SK-N-SH treated with all-trans-retinoic acid at 6 μM for 48 hours (cell line): ENCODE measurements around the gene FGB.

Experiments used
- ATAC-seq: fragments of 200-7000 bp; cut with Tn5 transposase; 3 replicates; pipeline ENCODE4 v1.9.1; 2020; ENCODE audit warnings: mild to moderate bottlenecking, moderate library complexity
- ARNTL ChIP-seq: fragments of 450-650 bp; formaldehyde crosslinking; IDR thresholded peaks from 2 replicates; pipeline ENCODE4 v1.5.0; 2020; ENCODE audit warnings: low read depth, mild to moderate bottlenecking, moderate library complexity, borderline replicate concordance
- BACH2 ChIP-seq: fragments of 250-450 bp; sonication (Bioruptor Pico); IDR thresholded peaks from 2 replicates; pipeline ENCODE4 v1.9.0; 2021; ENCODE audit warnings: mild to moderate bottlenecking, borderline replicate concordance
- CREB5 ChIP-seq: fragments of 250-450 bp; sonication (Bioruptor Pico); IDR thresholded peaks from 2 replicates; pipeline ENCODE4 v1.5.1; 2020; ENCODE audit warnings: low read depth, mild to moderate bottlenecking, moderate library complexity
- CSDC2 ChIP-seq: fragments of 250-450 bp; sonication (Bioruptor Pico); IDR thresholded peaks from 2 replicates; pipeline ENCODE4 v1.5.0; 2020; ENCODE audit warnings: mild to moderate bottlenecking, moderate library complexity
- GLIS3 ChIP-seq: fragments of 250-450 bp; sonication (Bioruptor Pico); IDR thresholded peaks from 2 replicates; pipeline ENCODE4 v1.5.0; 2020; ENCODE audit warnings: mild to moderate bottlenecking, moderate library complexity
- ISL1 ChIP-seq: fragments of 250-450 bp; sonication (Bioruptor Pico); IDR thresholded peaks from 2 replicates; pipeline ENCODE4 v2.1.2; 2022; ENCODE audit warnings: mild to moderate bottlenecking, moderate library complexity
- OSR1 ChIP-seq: fragments of 250-450 bp; sonication (Bioruptor Pico); IDR thresholded peaks from 2 replicates; pipeline ENCODE4 v1.8.0; 2022; ENCODE audit warnings: moderate library complexity, mild to moderate bottlenecking, inconsistent platforms
- PATZ1 ChIP-seq: fragments of 250-450 bp; sonication (Bioruptor Pico); IDR thresholded peaks from 2 replicates; pipeline ENCODE4 v1.8.0; 2020; ENCODE audit warnings: mild to moderate bottlenecking, moderate library complexity, borderline replicate concordance
- PPARA ChIP-seq: fragments of 250-450 bp; sonication (Bioruptor Pico); IDR thresholded peaks from 2 replicates; pipeline ENCODE4 v1.5.0; 2020; ENCODE audit warnings: mild to moderate bottlenecking, borderline replicate concordance
- RARB ChIP-seq: fragments of 250-450 bp; sonication (Bioruptor Pico); IDR thresholded peaks from 2 replicates; pipeline ENCODE4 v1.8.0; 2021; ENCODE audit warnings: mild to moderate bottlenecking, moderate library complexity
- TCF4 ChIP-seq: fragments of 250-450 bp; sonication (Bioruptor Pico); IDR thresholded peaks from 2 replicates; pipeline ENCODE4 v1.8.0; 2021; ENCODE audit warnings: mild to moderate bottlenecking, moderate library complexity, borderline replicate concordance
- TOX ChIP-seq: fragments of 250-450 bp; sonication (Bioruptor Pico); IDR thresholded peaks from 2 replicates; pipeline ENCODE4 v1.8.0; 2021; ENCODE audit warnings: mild to moderate bottlenecking, moderate library complexity, borderline replicate concordance
- ZC3H10 ChIP-seq: fragments of 250-450 bp; sonication (Bioruptor Pico); IDR thresholded peaks from 2 replicates; pipeline ENCODE4 v1.5.1; 2021; ENCODE audit warnings: mild to moderate bottlenecking, moderate library complexity
- ZFP3 ChIP-seq: fragments of 250-450 bp; sonication (Bioruptor Pico); IDR thresholded peaks from 2 replicates; pipeline ENCODE4 v1.5.0; 2020; ENCODE audit warnings: mild to moderate bottlenecking, moderate library complexity
- ZFP30 ChIP-seq: fragments of 450-650 bp; formaldehyde crosslinking; IDR thresholded peaks from 2 replicates; pipeline ENCODE4 v1.5.0; 2022; ENCODE audit warnings: mild to moderate bottlenecking, moderate library complexity
- ZNF565 ChIP-seq: fragments of 450-650 bp; formaldehyde crosslinking; conservative IDR thresholded peaks from 2 replicates; pipeline ENCODE4 v1.5.0; 2020; ENCODE audit warnings: low read depth, mild to moderate bottlenecking, moderate library complexity
- ZNF70 ChIP-seq: fragments of 450-650 bp; formaldehyde crosslinking; IDR thresholded peaks from 2 replicates; pipeline ENCODE4 v1.5.0; 2020; ENCODE audit warnings: mild to moderate bottlenecking, moderate library complexity
- ZNF8 ChIP-seq: fragments of 450-650 bp; formaldehyde crosslinking; IDR thresholded peaks from 2 replicates; pipeline ENCODE4 v1.5.0; 2020; ENCODE audit warnings: mild to moderate bottlenecking, moderate library complexity
- TF ChIP-seq, protein P1 (sequence below): fragments of 250-450 bp; sonication (Bioruptor Pico); IDR thresholded peaks from 2 replicates; pipeline ENCODE4 v1.5.0; 2020; ENCODE audit warnings: mild to moderate bottlenecking, moderate library complexity
- TF ChIP-seq, protein P2 (sequence below): fragments of 250-450 bp; sonication (Bioruptor Pico); IDR thresholded peaks from 2 replicates; pipeline ENCODE4 v1.5.1; 2021; ENCODE audit warnings: mild to moderate bottlenecking, moderate library complexity
- TF ChIP-seq, protein P3 (sequence below): fragments of 250-450 bp; sonication (Bioruptor Pico); IDR thresholded peaks from 2 replicates; pipeline ENCODE4 v1.8.0; 2021; ENCODE audit warnings: low read depth, mild to moderate bottlenecking, moderate library complexity, borderline replicate concordance

Gene FGB

GRCh38 chr4:154566639-154567204 is 3.9 kb downstream of the FGB start:
- ATAC-seq, result no peak
- TF ChIP-seq GLIS3 (CRISPR knock-in tag), result no peak
- TF ChIP-seq CREB5, result no peak
- TF ChIP-seq TCF4 (CRISPR knock-in tag), result no peak
- no peak for TF ChIP-seq ZNF8 (CRISPR knock-in tag)
- TF ChIP-seq OSR1 (CRISPR knock-in tag), result no peak

- ATAC-seq, result no peak
- TF ChIP-seq PATZ1 (CRISPR knock-in tag), result no peak
- no peak for TF ChIP-seq ZNF70
- no peak for TF ChIP-seq TOX (CRISPR knock-in tag)
- TF ChIP-seq, protein P1, sequence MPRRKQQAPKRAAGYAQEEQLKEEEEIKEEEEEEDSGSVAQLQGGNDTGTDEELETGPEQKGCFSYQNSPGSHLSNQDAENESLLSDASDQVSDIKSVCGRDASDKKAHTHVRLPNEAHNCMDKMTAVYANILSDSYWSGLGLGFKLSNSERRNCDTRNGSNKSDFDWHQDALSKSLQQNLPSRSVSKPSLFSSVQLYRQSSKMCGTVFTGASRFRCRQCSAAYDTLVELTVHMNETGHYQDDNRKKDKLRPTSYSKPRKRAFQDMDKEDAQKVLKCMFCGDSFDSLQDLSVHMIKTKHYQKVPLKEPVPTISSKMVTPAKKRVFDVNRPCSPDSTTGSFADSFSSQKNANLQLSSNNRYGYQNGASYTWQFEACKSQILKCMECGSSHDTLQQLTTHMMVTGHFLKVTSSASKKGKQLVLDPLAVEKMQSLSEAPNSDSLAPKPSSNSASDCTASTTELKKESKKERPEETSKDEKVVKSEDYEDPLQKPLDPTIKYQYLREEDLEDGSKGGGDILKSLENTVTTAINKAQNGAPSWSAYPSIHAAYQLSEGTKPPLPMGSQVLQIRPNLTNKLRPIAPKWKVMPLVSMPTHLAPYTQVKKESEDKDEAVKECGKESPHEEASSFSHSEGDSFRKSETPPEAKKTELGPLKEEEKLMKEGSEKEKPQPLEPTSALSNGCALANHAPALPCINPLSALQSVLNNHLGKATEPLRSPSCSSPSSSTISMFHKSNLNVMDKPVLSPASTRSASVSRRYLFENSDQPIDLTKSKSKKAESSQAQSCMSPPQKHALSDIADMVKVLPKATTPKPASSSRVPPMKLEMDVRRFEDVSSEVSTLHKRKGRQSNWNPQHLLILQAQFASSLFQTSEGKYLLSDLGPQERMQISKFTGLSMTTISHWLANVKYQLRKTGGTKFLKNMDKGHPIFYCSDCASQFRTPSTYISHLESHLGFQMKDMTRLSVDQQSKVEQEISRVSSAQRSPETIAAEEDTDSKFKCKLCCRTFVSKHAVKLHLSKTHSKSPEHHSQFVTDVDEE, result no peak
- TF ChIP-seq ZC3H10 (CRISPR knock-in tag), result no peak
- no peak for TF ChIP-seq CREB5
- no peak for TF ChIP-seq GLIS3 (CRISPR knock-in tag)
- TF ChIP-seq CSDC2, result no peak
- TF ChIP-seq OSR1 (CRISPR knock-in tag), result no peak
- TF ChIP-seq, protein P2, sequence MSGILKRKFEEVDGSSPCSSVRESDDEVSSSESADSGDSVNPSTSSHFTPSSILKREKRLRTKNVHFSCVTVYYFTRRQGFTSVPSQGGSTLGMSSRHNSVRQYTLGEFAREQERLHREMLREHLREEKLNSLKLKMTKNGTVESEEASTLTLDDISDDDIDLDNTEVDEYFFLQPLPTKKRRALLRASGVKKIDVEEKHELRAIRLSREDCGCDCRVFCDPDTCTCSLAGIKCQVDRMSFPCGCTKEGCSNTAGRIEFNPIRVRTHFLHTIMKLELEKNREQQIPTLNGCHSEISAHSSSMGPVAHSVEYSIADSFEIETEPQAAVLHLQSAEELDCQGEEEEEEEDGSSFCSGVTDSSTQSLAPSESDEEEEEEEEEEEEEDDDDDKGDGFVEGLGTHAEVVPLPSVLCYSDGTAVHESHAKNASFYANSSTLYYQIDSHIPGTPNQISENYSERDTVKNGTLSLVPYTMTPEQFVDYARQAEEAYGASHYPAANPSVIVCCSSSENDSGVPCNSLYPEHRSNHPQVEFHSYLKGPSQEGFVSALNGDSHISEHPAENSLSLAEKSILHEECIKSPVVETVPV (CRISPR knock-in tag), result no peak
- TF ChIP-seq, protein P3, sequence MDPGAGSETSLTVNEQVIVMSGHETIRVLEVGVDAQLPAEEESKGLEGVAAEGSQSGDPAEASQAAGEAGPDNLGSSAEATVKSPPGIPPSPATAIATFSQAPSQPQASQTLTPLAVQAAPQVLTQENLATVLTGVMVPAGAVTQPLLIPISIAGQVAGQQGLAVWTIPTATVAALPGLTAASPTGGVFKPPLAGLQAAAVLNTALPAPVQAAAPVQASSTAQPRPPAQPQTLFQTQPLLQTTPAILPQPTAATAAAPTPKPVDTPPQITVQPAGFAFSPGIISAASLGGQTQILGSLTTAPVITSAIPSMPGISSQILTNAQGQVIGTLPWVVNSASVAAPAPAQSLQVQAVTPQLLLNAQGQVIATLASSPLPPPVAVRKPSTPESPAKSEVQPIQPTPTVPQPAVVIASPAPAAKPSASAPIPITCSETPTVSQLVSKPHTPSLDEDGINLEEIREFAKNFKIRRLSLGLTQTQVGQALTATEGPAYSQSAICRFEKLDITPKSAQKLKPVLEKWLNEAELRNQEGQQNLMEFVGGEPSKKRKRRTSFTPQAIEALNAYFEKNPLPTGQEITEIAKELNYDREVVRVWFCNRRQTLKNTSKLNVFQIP (CRISPR knock-in tag), result no peak
- no peak for TF ChIP-seq ZNF8 (CRISPR knock-in tag)
These were observed 6.2 kb downstream of the FGB start for GRCh38 chr4:154569028-154569427.

- ATAC-seq, result no peak
- TF ChIP-seq RARB, result no peak
- TF ChIP-seq OSR1 (CRISPR knock-in tag), result no peak
- TF ChIP-seq, protein P1, result no peak
- TF ChIP-seq BACH2 (CRISPR knock-in tag), result no peak
- no peak for TF ChIP-seq CREB5
- no peak for TF ChIP-seq ZFP3 (CRISPR knock-in tag)
- TF ChIP-seq PPARA (CRISPR knock-in tag), result no peak
- TF ChIP-seq ZNF565, result no peak
- no peak for TF ChIP-seq ZFP30 (CRISPR knock-in tag)
- no peak for TF ChIP-seq ARNTL (CRISPR knock-in tag)
- no peak for TF ChIP-seq ISL1 (CRISPR knock-in tag)
- TF ChIP-seq, protein P3 (CRISPR knock-in tag), result no peak
- no peak for TF ChIP-seq ZNF8 (CRISPR knock-in tag)
These were observed 6.8 kb downstream of the FGB start for GRCh38 chr4:154569584-154569983.
